ENCODE data around the gene TAF3. TPM values are rescaled to one million over a fixed set of nuclear protein-coding genes. Genes with fewer than 3 reads are reported as not detected.

The TAF3 gene
- total and polyA plus RNA-seq, 7 donors = 3.0 to 12.2 (median 5.2) TPM

GRCh38 chr10:7913126-7913872, 95.0 kb downstream of the TAF3 start:
- WGBS, 2 donors = 91 to 92% methylated on average over 3 of the region's 3 CpGs
- no peaks in the 10 kb centered on the region for H3K9me3 ChIP-seq

GRCh38 chr10:7915923-7916536, 97.7 kb downstream of the TAF3 start:
- DNase-seq = no peak
- Histone ChIP-seq H3K27ac (no peak overlapping the region), H3K4me3 (no peak overlapping the region), H3K36me3 (no peaks in the 10 kb centered on the region), H3K27me3 (no peaks in the 10 kb centered on the region), H3K4me1 (peaks cover 0 to 2% (median 0%) of the 10 kb centered on the region in 4 donors), H3K9me3 (no peaks in the 10 kb centered on the region)
- TF ChIP-seq EP300 (IDR thresholded peaks at IDR 0.05) (no peak), CTCF (IDR thresholded peaks at IDR 0.05) (no peak), POLR2A (IDR thresholded peaks at IDR 0.05) (no peak), POLR2AphosphoS5 (IDR thresholded peaks at IDR 0.05) (no peak)
- intact Hi-C loops (cut with DNase I) = no loop called here
- WGBS, 2 donors = 56 to 70% methylated on average over 1 of the region's 1 CpG

More at GRCh38 chr10:7913126-7913872, 95.0 kb downstream of the TAF3 start:
- intact Hi-C loops (cut with DNase I) = no loop called here
- DNase-seq = no peak
- peaks cover 0 to 2% (median 0%) of the 10 kb centered on the region in 4 donors for H3K4me1 ChIP-seq
- no peaks in the 10 kb centered on the region for H3K27me3 ChIP-seq
- no peak for TF ChIP-seq POLR2AphosphoS5 (IDR thresholded peaks at IDR 0.05)
- TF ChIP-seq CTCF (IDR thresholded peaks at IDR 0.05) = no peak
- TF ChIP-seq POLR2A (IDR thresholded peaks at IDR 0.05) = no peak
- no peak for TF ChIP-seq EP300 (IDR thresholded peaks at IDR 0.05)
- H3K4me3 ChIP-seq = no peak overlapping the region
- no peak overlapping the region for H3K27ac ChIP-seq
- H3K36me3 ChIP-seq = no peaks in the 10 kb centered on the region

- Histone ChIP-seq H3K9me3 (no peaks in the 10 kb centered on the region), H3K4me1 (peaks cover 0 to 2% (median 0%) of the 10 kb centered on the region in 4 donors), H3K27me3 (no peaks in the 10 kb centered on the region), H3K36me3 (no peaks in the 10 kb centered on the region), H3K27ac (no peak overlapping the region), H3K4me3 (no peak overlapping the region)
- 93 to 94% methylated on average over 5 of the region's 5 CpGs for WGBS, 2 donors
- TF ChIP-seq CTCF (IDR thresholded peaks at IDR 0.05) (no peak), POLR2A (IDR thresholded peaks at IDR 0.05) (no peak), EP300 (IDR thresholded peaks at IDR 0.05) (no peak), POLR2AphosphoS5 (IDR thresholded peaks at IDR 0.05) (no peak)
- DNase-seq = no peak
- intact Hi-C loops (cut with DNase I) = no loop called here
Observed at GRCh38 chr10:7917736-7918135, 99.4 kb downstream of the TAF3 start.

- 69 to 90% methylated on average over 3 of the region's 3 CpGs for WGBS, 2 donors
Observed at GRCh38 chr10:7922707-7923106, 104.4 kb downstream of the TAF3 start.

More at GRCh38 chr10:7922707-7923106, 104.4 kb downstream of the TAF3 start:
- Histone ChIP-seq H3K4me3 (no peak overlapping the region), H3K36me3 (no peaks in the 10 kb centered on the region), H3K9me3 (no peaks in the 10 kb centered on the region), H3K27ac (no peak overlapping the region), H3K4me1 (peaks cover 0 to 11% (median 0%) of the 10 kb centered on the region in 4 donors), H3K27me3 (no peaks in the 10 kb centered on the region)
- TF ChIP-seq EP300 (IDR thresholded peaks at IDR 0.05) = no peak
- no peak for TF ChIP-seq POLR2AphosphoS5 (IDR thresholded peaks at IDR 0.05)
- TF ChIP-seq CTCF (IDR thresholded peaks at IDR 0.05) = no peak
- TF ChIP-seq POLR2A (IDR thresholded peaks at IDR 0.05) = no peak
- intact Hi-C loops (cut with DNase I) = no loop called here
- no peak for DNase-seq
